Rectal smooth muscle tissue (tissue), 1 donor: ENCODE data around the gene FSTL5.

Source experiments
- H3K27ac ChIP-seq: one replicate; pipeline ENCODE4 v1.7.0; 2013; ENCODE audit warnings: low read depth, low read length, inconsistent platforms
- H3K27me3 ChIP-seq: one replicate; pipeline ENCODE4 v1.7.0; 2013; ENCODE audit warnings: low read length; ENCODE audit not compliant: control insufficient read depth, insufficient read depth
- H3K36me3 ChIP-seq: one replicate; pipeline ENCODE4 v1.7.0; 2013; ENCODE audit warnings: low read length; ENCODE audit not compliant: control insufficient read depth, insufficient read depth
- H3K4me1 ChIP-seq: one replicate; pipeline ENCODE4 v1.7.0; 2013; ENCODE audit warnings: low read length; ENCODE audit not compliant: control insufficient read depth, insufficient read depth
- H3K4me3 ChIP-seq: one replicate; pipeline ENCODE4 v1.7.0; 2013; ENCODE audit warnings: low read length
- H3K9ac ChIP-seq: one replicate; pipeline ENCODE4 v1.7.0; 2013; ENCODE audit warnings: low read length

The FSTL5 gene

GRCh38 chr4:161650812-161651211, 513.0 kb downstream of the FSTL5 start:
- no peaks in the 10 kb centered on the region for H3K36me3 ChIP-seq
- H3K9ac ChIP-seq, result no peak overlapping the region
- H3K4me3 ChIP-seq, result no peak overlapping the region
- H3K27me3 ChIP-seq, result no peaks in the 10 kb centered on the region
- no peaks in the 10 kb centered on the region for H3K4me1 ChIP-seq
- H3K27ac ChIP-seq, result no peak overlapping the region

- no peaks in the 10 kb centered on the region for H3K36me3 ChIP-seq
- H3K4me3 ChIP-seq, result no peak overlapping the region
- H3K9ac ChIP-seq, result no peak overlapping the region
- no peaks in the 10 kb centered on the region for H3K4me1 ChIP-seq
- no peaks in the 10 kb centered on the region for H3K27me3 ChIP-seq
- no peak overlapping the region for H3K27ac ChIP-seq
Observed at GRCh38 chr4:161647757-161648156, 516.0 kb downstream of the FSTL5 start.

- H3K4me3 ChIP-seq, result no peak overlapping the region
- H3K9ac ChIP-seq, result no peak overlapping the region
- H3K27ac ChIP-seq, result no peak overlapping the region
- H3K27me3 ChIP-seq, result no peaks in the 10 kb centered on the region
- H3K4me1 ChIP-seq, result no peaks in the 10 kb centered on the region
- H3K36me3 ChIP-seq, result no peaks in the 10 kb centered on the region
Observed at GRCh38 chr4:161642708-161643107, 521.1 kb downstream of the FSTL5 start.

- Histone ChIP-seq H3K27ac (no peak overlapping the region), H3K36me3 (no peaks in the 10 kb centered on the region), H3K27me3 (no peaks in the 10 kb centered on the region), H3K4me1 (no peaks in the 10 kb centered on the region), H3K9ac (no peak overlapping the region), H3K4me3 (no peak overlapping the region)
Observed at GRCh38 chr4:161629694-161630441, 533.9 kb downstream of the FSTL5 start.

GRCh38 chr4:161604516-161605300, 559.1 kb downstream of the FSTL5 start:
- Histone ChIP-seq H3K27ac (no peak overlapping the region), H3K4me3 (no peak overlapping the region), H3K9ac (no peak overlapping the region)

GRCh38 chr4:161601011-161601410, 562.8 kb downstream of the FSTL5 start:
- Histone ChIP-seq H3K36me3 (no peaks in the 10 kb centered on the region), H3K4me1 (no peaks in the 10 kb centered on the region), H3K27me3 (no peaks in the 10 kb centered on the region), H3K9ac (no peak overlapping the region), H3K27ac (no peak overlapping the region), H3K4me3 (no peak overlapping the region)

More at GRCh38 chr4:161604516-161605300, 559.1 kb downstream of the FSTL5 start:
- Histone ChIP-seq H3K4me1 (no peaks in the 10 kb centered on the region), H3K27me3 (no peaks in the 10 kb centered on the region), H3K36me3 (no peaks in the 10 kb centered on the region)

GRCh38 chr4:161595230-161595771, 568.5 kb downstream of the FSTL5 start:
- Histone ChIP-seq H3K27ac (no peak overlapping the region), H3K27me3 (no peaks in the 10 kb centered on the region), H3K9ac (no peak overlapping the region)

GRCh38 chr4:161585011-161585410, 578.8 kb downstream of the FSTL5 start:
- H3K4me3 ChIP-seq, result no peak overlapping the region
- H3K9ac ChIP-seq, result no peak overlapping the region
- no peaks in the 10 kb centered on the region for H3K36me3 ChIP-seq
- H3K27me3 ChIP-seq, result no peaks in the 10 kb centered on the region
- H3K4me1 ChIP-seq, result no peaks in the 10 kb centered on the region
- H3K27ac ChIP-seq, result no peak overlapping the region

More at GRCh38 chr4:161595230-161595771, 568.5 kb downstream of the FSTL5 start:
- Histone ChIP-seq H3K4me3 (no peak overlapping the region), H3K4me1 (no peaks in the 10 kb centered on the region), H3K36me3 (no peaks in the 10 kb centered on the region)

- Histone ChIP-seq H3K27me3 (no peaks in the 10 kb centered on the region), H3K27ac (no peak overlapping the region), H3K36me3 (no peaks in the 10 kb centered on the region), H3K9ac (no peak overlapping the region), H3K4me3 (no peak overlapping the region), H3K4me1 (no peaks in the 10 kb centered on the region)
Observed at GRCh38 chr4:161583549-161583948, 580.3 kb downstream of the FSTL5 start.

GRCh38 chr4:161581262-161582230, 582.3 kb downstream of the FSTL5 start:
- Histone ChIP-seq H3K9ac (no peak overlapping the region), H3K4me3 (no peak overlapping the region), H3K36me3 (no peaks in the 10 kb centered on the region), H3K27me3 (no peaks in the 10 kb centered on the region), H3K27ac (no peak overlapping the region), H3K4me1 (no peaks in the 10 kb centered on the region)

GRCh38 chr4:161577579-161578301, 586.1 kb downstream of the FSTL5 start:
- no peaks in the 10 kb centered on the region for H3K4me1 ChIP-seq
- H3K27me3 ChIP-seq, result no peaks in the 10 kb centered on the region
- H3K36me3 ChIP-seq, result no peaks in the 10 kb centered on the region
- H3K27ac ChIP-seq, result no peak overlapping the region
- no peak overlapping the region for H3K9ac ChIP-seq
- H3K4me3 ChIP-seq, result no peak overlapping the region
